Ovary (tissue), 3 donors: ENCODE measurements around the gene TP73.

Experiments
- POLR2A ChIP-seq: fragments of 450-650 bp; IDR thresholded peaks from one replicate; pipeline ENCODE4 v1.6.1; 2017; ENCODE audit warnings: antibody characterized with exemption, mild to moderate bottlenecking, moderate library complexity
- TF ChIP-seq, protein P1 (sequence below), 3 donors: fragments of 450-650 bp in 2 of 3; fragments of 200-600 bp in 1 of 3; IDR thresholded peaks; one replicate each; pipeline versions ENCODE4 v1.5.1 to v1.8.0; 2016 to 2022; ENCODE audit warnings: antibody characterized with exemption in 3 of 3, mild to moderate bottlenecking in 1 of 3
- donor health status: DM: no; HTN: no; CAD: no.

- no peak for TF ChIP-seq POLR2A
- TF ChIP-seq, protein P1, sequence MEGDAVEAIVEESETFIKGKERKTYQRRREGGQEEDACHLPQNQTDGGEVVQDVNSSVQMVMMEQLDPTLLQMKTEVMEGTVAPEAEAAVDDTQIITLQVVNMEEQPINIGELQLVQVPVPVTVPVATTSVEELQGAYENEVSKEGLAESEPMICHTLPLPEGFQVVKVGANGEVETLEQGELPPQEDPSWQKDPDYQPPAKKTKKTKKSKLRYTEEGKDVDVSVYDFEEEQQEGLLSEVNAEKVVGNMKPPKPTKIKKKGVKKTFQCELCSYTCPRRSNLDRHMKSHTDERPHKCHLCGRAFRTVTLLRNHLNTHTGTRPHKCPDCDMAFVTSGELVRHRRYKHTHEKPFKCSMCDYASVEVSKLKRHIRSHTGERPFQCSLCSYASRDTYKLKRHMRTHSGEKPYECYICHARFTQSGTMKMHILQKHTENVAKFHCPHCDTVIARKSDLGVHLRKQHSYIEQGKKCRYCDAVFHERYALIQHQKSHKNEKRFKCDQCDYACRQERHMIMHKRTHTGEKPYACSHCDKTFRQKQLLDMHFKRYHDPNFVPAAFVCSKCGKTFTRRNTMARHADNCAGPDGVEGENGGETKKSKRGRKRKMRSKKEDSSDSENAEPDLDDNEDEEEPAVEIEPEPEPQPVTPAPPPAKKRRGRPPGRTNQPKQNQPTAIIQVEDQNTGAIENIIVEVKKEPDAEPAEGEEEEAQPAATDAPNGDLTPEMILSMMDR (IDR thresholded peaks at IDR 0.05): no peak
These were observed 936 bp downstream of the TP73 start for GRCh38 chr1:3653286-3653618.
